Breast epithelium (tissue), 4 donors: ENCODE measurements around the gene GANAB. TPM values are rescaled to one million over a fixed set of nuclear protein-coding genes. Genes with fewer than 3 reads are reported as not detected.

Experiments used
- DNase-seq, 2 donors: peaks; one replicate each; pipeline ENCODE4 v3.0.0-alpha.2; 2019; ENCODE audit warnings: low spot score in 2 of 2
- H3K27ac ChIP-seq, 2 donors: fragments of 200-600 bp; sonication (generic) in 1 of 2; one replicate each; pipeline ENCODE4 v1.5.1; 2016 to 2019; ENCODE audit warnings: mild to moderate bottlenecking in 1 of 2
- H3K27me3 ChIP-seq, 2 donors: fragments of 200-600 bp; sonication (generic) in 1 of 2; one replicate each; pipeline versions ENCODE4 v1.5.1 to v1.6.0; 2017 to 2019; ENCODE audit warnings: control low read depth in 1 of 2, mild to moderate bottlenecking in 1 of 2
- H3K36me3 ChIP-seq: fragments of 200-600 bp; one replicate; pipeline ENCODE4 v1.5.1; 2019
- H3K4me1 ChIP-seq, 2 donors: fragments of 200-600 bp; sonication (generic); one replicate each; pipeline ENCODE4 v1.5.1; 2016 to 2019; ENCODE audit warnings: control low read depth in 1 of 2
- H3K4me3 ChIP-seq, 3 donors: fragments of 200-600 bp; sonication (generic); 1 replicate in 2 of 3; 2 replicates in 1 of 3; pipeline ENCODE4 v1.5.1; 2016 to 2019; ENCODE audit warnings: mild to moderate bottlenecking in 3 of 3, moderate library complexity in 2 of 3
- H3K9me3 ChIP-seq, 2 donors: fragments of 200-600 bp; sonication (generic) in 1 of 2; one replicate each; pipeline ENCODE4 v1.5.1; 2016 to 2019; ENCODE audit warnings: control low read depth in 1 of 2
- CTCF ChIP-seq, 3 donors: fragments of 450-650 bp; IDR thresholded peaks; one replicate each; pipeline ENCODE4 v1.5.1; 2016 to 2017; ENCODE audit warnings: antibody characterized with exemption in 3 of 3, mild to moderate bottlenecking in 3 of 3, moderate library complexity in 3 of 3
- POLR2A ChIP-seq: fragments of 450-650 bp; IDR thresholded peaks from one replicate; pipeline ENCODE4 v1.6.1; 2016; ENCODE audit warnings: antibody characterized with exemption, mild to moderate bottlenecking, moderate library complexity
- POLR2AphosphoS5 ChIP-seq, 3 donors: sonication (generic); formaldehyde crosslinking; IDR thresholded peaks; one replicate each; pipeline ENCODE4 v1.6.1; 2017; ENCODE audit warnings: antibody characterized with exemption in 3 of 3
- intact Hi-C: fragments of 100-400 bp; cut with DNase I; formaldehyde crosslinking; loops from one replicate; pipeline ENCODE4 v1.15.1; 2023; ENCODE audit warnings: low total_unique reads
- total RNA-seq, 3 donors: library from RNA; depleted of rRNA; stranded (reverse); fragments of >200 nt; gene quantifications; one replicate each; pipeline ENCODE4 v1.1.0, GENCODE V29; 2016

GANAB gene
- total RNA-seq, 3 donors from 2014 or later = 114 to 116 (median 116) TPM

- Histone ChIP-seq H3K36me3 (no peaks in the 10 kb centered on the region), H3K9me3 (no peaks in the 10 kb centered on the region), H3K4me3 (no peak overlapping the region), H3K27me3 (no peaks in the 10 kb centered on the region), H3K27ac (peak overlapping the region; percentile 95 to 96), H3K4me1 (peaks cover 3 to 22% of the 10 kb centered on the region in 2 donors)
- no peak for DNase-seq
- intact Hi-C loops = no loop called here
- TF ChIP-seq POLR2AphosphoS5 (IDR thresholded peaks at IDR 0.05) (no peak), CTCF (IDR thresholded peaks at IDR 0.05) (no peak)
These were observed 42.6 kb downstream of the GANAB start for GRCh38 chr11:62603776-62604299.

GRCh38 chr11:62603072-62603408 is 43.4 kb downstream of the GANAB start:
- Histone ChIP-seq H3K4me3 (peak overlapping the region; percentile 63 to 96 (median 91)), H3K9me3 (no peaks in the 10 kb centered on the region), H3K27ac (peak overlapping the region; percentile 95 to 96), H3K4me1 (peaks cover 3 to 22% of the 10 kb centered on the region in 2 donors), H3K36me3 (no peaks in the 10 kb centered on the region), H3K27me3 (no peaks in the 10 kb centered on the region)
- intact Hi-C loops = no loop called here
- TF ChIP-seq CTCF (IDR thresholded peaks at IDR 0.05) = no peak
- DNase-seq = no peak

GRCh38 chr11:62602141-62603071 is 44.0 kb downstream of the GANAB start:
- H3K27ac ChIP-seq = peak overlapping the region; percentile 95 to 96
- H3K36me3 ChIP-seq = peaks cover 4% of the 10 kb centered on the region
- DNase-seq = peak; percentile 72
- peaks cover 3 to 22% of the 10 kb centered on the region in 2 donors for H3K4me1 ChIP-seq
- no peak for TF ChIP-seq CTCF (IDR thresholded peaks at IDR 0.05)
- TF ChIP-seq POLR2A = no peak
- peak in 2 of 3 donors; percentile 59 to 62 for TF ChIP-seq POLR2AphosphoS5 (IDR thresholded peaks at IDR 0.05)
- peak overlapping the region; percentile 63 to 96 (median 91) for H3K4me3 ChIP-seq
- H3K9me3 ChIP-seq = no peaks in the 10 kb centered on the region
- intact Hi-C loops = no loop called here
- H3K27me3 ChIP-seq = no peaks in the 10 kb centered on the region

- peaks cover 3 to 22% of the 10 kb centered on the region in 2 donors for H3K4me1 ChIP-seq
- intact Hi-C loops = no loop called here
- peak within 1 kb of the TSS; percentile 95 to 96 for H3K27ac ChIP-seq
- H3K36me3 ChIP-seq = peaks cover 5% of the 10 kb centered on the region
- H3K9me3 ChIP-seq = no peaks in the 10 kb centered on the region
- H3K27me3 ChIP-seq = no peaks in the 10 kb centered on the region
- H3K4me3 ChIP-seq = peak within 1 kb of the TSS; percentile 63 to 96 (median 91)
- peak; percentile 97 to 99 for DNase-seq
- TF ChIP-seq CTCF (IDR thresholded peaks at IDR 0.05) (peak in 1 of 3 donors; percentile 5), POLR2A (peak; percentile 36), POLR2AphosphoS5 (IDR thresholded peaks at IDR 0.05) (peak; percentile 48 to 68 (median 57))
These were observed 44.9 kb downstream of the GANAB start, which contains the start of gene MTA2 for GRCh38 chr11:62601372-62602140. TSS of gene MTA2 (minus strand) at chr11:62601865. CDS start at chr11:62601450, 415 bp downstream.
